Uterus (tissue), 4 donors: Measurements from ENCODE around the gene RASSF8. TPM values are rescaled to one million over a fixed set of nuclear protein-coding genes. Genes with fewer than 3 reads are reported as not detected.

ENCODE experiments used
- DNase-seq, 2 donors: peaks; one replicate each; pipeline ENCODE4 v3.0.0-alpha.2; 2019 to 2020
- H3K27ac ChIP-seq, 2 donors: fragments of 200-600 bp; sonication (generic); 1 replicate in 1 of 2; 2 replicates in 1 of 2; pipeline ENCODE4 v1.5.1; 2016 to 2018
- H3K27me3 ChIP-seq, 2 donors: fragments of 200-600 bp; sonication (generic); one replicate each; pipeline ENCODE4 v1.5.1; 2018 to 2019; ENCODE audit warnings: control low read depth in 1 of 2
- H3K36me3 ChIP-seq, 2 donors: fragments of 200-600 bp; sonication (generic); one replicate each; pipeline ENCODE4 v1.5.1; 2019; ENCODE audit warnings: control low read depth in 1 of 2
- H3K4me1 ChIP-seq, 2 donors: fragments of 200-600 bp; sonication (generic); one replicate each; pipeline ENCODE4 v1.5.1; 2018 to 2019; ENCODE audit warnings: control low read depth in 1 of 2
- H3K4me3 ChIP-seq, 2 donors: fragments of 200-600 bp; sonication (generic); 1 replicate in 1 of 2; 2 replicates in 1 of 2; pipeline ENCODE4 v1.5.1; 2018 to 2019; ENCODE audit warnings: mild to moderate bottlenecking in 1 of 2
- H3K9me3 ChIP-seq, 2 donors: fragments of 200-600 bp; sonication (generic); one replicate each; pipeline ENCODE4 v1.5.1; 2019; ENCODE audit warnings: control low read depth in 1 of 2
- POLR2A ChIP-seq, 2 donors: fragments of 450-650 bp; IDR thresholded peaks; one replicate each; pipeline ENCODE4 v1.6.1; 2016; ENCODE audit warnings: antibody characterized with exemption in 2 of 2, mild to moderate bottlenecking in 1 of 2, moderate library complexity in 1 of 2
- intact Hi-C: fragments of 100-400 bp; cut with DNase I; formaldehyde crosslinking; loops from one replicate; pipeline ENCODE4 v1.15.1; 2023; ENCODE audit warnings: low total_unique reads
- total RNA-seq, 4 donors: library from RNA; depleted of rRNA in 3 of 4; stranded (reverse); fragments of >200 nt in 3 of 4; gene quantifications; one replicate each; pipeline versions ENCODE4 v1.1.0 to v1.2.4, GENCODE V29; 2014 to 2023
- TF ChIP-seq, protein P1 (sequence below), 4 experiments: fragments of 200-600 bp in 2 of 4; fragments of 450-650 bp in 2 of 4; sonication (generic) in 2 of 4; IDR thresholded peaks; one replicate each; pipeline ENCODE4 v1.5.1; 2016 to 2019; ENCODE audit warnings: antibody characterized with exemption in 4 of 4, mild to moderate bottlenecking in 2 of 4, moderate library complexity in 1 of 4
- donor health status: DM: yes; HTN: yes; CAD: no.

Gene RASSF8
- total RNA-seq, 4 donors from 2014 or later: 54.1 to 174 (median 119) TPM

DNA sequence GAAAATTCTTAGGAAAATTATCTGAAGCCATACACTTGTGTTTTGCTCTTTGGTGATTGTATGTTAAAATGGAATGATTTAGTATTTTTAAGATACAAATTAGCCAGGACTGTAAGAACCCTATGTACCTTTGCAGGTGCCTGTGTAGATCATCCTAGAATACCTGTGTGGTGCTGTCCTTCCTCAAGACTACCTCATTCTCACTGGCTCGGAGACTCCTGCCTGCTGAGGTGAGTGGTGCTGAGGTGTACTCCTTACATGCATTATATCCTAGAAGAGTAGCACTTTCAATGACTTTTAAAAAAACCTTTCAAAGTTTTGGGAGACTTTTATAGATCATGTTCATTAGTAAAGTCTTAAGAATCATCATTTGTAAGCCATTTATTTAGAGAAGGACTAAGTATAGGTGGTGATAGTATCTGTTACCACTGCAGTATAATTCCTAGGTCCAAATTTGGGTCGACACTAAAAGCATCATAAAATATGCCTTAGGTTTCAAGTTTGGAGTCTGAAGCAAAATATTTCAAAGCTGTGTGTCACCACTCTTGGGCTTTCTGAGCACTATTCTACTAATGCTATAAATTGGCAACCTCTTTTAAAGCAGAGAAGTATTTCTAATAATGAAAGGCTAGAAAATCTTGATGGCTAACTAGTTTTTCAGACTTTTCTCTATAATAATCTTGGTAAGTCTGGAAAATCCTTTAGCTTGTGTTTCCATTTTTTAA, 36.6 kb downstream of the RASSF8 start:
- Histone ChIP-seq H3K4me1 (no peaks in the 10 kb centered on the region), H3K4me3 (no peak overlapping the region), H3K36me3 (no peaks in the 10 kb centered on the region), H3K27ac (peak overlapping the region; percentile 55 to 66), H3K27me3 (no peaks in the 10 kb centered on the region), H3K9me3 (no peaks in the 10 kb centered on the region)
- no peak for DNase-seq
- no peak for TF ChIP-seq POLR2A (IDR thresholded peaks at IDR 0.05)
- TF ChIP-seq, protein P1, sequence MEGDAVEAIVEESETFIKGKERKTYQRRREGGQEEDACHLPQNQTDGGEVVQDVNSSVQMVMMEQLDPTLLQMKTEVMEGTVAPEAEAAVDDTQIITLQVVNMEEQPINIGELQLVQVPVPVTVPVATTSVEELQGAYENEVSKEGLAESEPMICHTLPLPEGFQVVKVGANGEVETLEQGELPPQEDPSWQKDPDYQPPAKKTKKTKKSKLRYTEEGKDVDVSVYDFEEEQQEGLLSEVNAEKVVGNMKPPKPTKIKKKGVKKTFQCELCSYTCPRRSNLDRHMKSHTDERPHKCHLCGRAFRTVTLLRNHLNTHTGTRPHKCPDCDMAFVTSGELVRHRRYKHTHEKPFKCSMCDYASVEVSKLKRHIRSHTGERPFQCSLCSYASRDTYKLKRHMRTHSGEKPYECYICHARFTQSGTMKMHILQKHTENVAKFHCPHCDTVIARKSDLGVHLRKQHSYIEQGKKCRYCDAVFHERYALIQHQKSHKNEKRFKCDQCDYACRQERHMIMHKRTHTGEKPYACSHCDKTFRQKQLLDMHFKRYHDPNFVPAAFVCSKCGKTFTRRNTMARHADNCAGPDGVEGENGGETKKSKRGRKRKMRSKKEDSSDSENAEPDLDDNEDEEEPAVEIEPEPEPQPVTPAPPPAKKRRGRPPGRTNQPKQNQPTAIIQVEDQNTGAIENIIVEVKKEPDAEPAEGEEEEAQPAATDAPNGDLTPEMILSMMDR (IDR thresholded peaks at IDR 0.05): no peak
- intact Hi-C loops: no loop called here

DNA sequence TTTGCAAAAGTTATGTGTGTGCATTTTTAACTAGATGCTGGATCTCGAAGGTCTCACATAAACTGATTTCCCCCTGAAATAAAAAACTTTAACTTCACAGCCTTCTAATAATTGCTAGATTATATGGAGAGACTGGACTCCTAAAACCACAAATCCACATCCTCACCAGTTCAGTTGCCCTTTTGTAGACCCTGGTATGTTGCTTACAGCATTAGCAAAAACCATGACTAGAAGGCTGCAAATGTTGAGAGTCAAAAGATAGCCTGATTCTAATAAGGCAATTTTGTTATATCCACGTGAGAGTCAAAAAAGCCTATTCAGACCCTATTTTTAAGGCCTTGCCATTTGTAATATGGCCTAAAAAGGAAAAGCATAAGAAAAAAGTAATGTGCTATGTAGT, 37.4 kb downstream of the RASSF8 start:
- no peaks in the 10 kb centered on the region for H3K36me3 ChIP-seq
- no peaks in the 10 kb centered on the region for H3K27me3 ChIP-seq
- H3K4me3 ChIP-seq: no peak overlapping the region
- no peaks in the 10 kb centered on the region for H3K9me3 ChIP-seq
- TF ChIP-seq, protein P1 (IDR thresholded peaks at IDR 0.05): no peak
- no peak for TF ChIP-seq POLR2A (IDR thresholded peaks at IDR 0.05)
- peak overlapping the region; percentile 55 to 66 for H3K27ac ChIP-seq
- H3K4me1 ChIP-seq: no peaks in the 10 kb centered on the region
- intact Hi-C loops: no loop called here
- DNase-seq: no peak

DNA sequence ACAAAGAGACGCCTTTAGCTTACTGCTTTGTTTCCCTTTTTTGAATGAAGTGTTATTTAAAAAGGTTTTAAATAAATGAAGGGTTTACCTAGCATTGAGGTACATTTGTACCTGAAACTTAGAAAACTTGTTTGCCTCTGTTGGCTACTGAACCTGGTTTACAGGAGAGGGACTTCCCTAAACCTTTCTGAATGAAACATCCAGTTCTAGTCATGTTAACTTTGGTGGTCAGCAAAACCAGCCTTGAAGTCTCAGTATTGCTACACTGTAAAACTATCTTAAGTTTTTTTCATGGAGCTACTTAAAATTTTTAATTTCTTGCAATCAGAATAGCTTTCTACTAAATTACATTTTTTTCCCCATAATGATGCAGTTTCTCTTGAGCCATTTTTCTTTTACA, 38.2 kb downstream of the RASSF8 start:
- Histone ChIP-seq H3K36me3 (no peaks in the 10 kb centered on the region), H3K27me3 (no peaks in the 10 kb centered on the region), H3K4me3 (no peak overlapping the region), H3K4me1 (peaks cover 0 to 2% of the 10 kb centered on the region in 2 donors), H3K9me3 (no peaks in the 10 kb centered on the region), H3K27ac (peak overlapping the region; percentile 55 to 66)
- no peak for TF ChIP-seq POLR2A (IDR thresholded peaks at IDR 0.05)
- TF ChIP-seq, protein P1 (IDR thresholded peaks at IDR 0.05): no peak
- DNase-seq: no peak
- intact Hi-C loops: no loop called here

DNA sequence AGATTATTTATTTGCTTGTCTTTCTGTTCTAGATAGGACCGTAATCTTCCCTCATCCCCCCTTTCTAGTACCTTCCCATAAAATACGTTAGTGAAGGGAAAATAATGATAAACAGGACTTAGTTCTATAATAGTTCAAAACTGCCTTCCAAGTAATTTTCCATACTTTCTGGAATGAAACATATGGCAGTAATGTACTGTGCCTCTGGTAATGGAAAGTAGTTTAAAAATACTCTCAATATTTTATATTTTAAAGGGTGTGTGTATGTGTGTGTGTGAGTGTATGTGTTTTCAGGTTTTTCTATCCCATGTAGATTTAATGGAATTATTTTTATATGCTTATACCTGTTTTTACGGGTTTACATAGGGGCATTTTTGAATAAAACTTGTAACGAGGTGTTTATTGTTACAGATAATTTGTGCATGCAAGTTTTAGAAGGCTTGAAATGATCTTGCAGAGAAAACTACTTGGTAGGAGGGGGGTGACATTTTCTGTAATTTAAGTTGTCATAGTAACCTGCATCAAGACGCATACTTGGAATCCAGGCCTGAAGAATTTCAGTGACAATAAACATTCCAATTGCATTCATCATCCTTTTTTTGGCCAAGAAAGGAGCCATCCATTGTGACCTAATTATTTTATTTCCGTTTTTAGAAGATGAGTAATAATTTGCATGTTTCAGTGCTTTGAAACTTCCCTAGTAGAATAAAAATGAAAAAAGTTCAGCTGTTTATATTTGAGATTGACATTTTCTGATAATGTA, 38.9 kb downstream of the RASSF8 start:
- Histone ChIP-seq H3K27ac (peak overlapping the region; percentile 55 to 66), H3K36me3 (no peaks in the 10 kb centered on the region), H3K9me3 (no peaks in the 10 kb centered on the region), H3K4me3 (no peak overlapping the region), H3K4me1 (peaks cover 0 to 6% of the 10 kb centered on the region in 2 donors), H3K27me3 (no peaks in the 10 kb centered on the region)
- no peak for DNase-seq
- TF ChIP-seq, protein P1 (IDR thresholded peaks at IDR 0.05): no peak
- no peak for TF ChIP-seq POLR2A (IDR thresholded peaks at IDR 0.05)
- intact Hi-C loops: no loop called here

DNA sequence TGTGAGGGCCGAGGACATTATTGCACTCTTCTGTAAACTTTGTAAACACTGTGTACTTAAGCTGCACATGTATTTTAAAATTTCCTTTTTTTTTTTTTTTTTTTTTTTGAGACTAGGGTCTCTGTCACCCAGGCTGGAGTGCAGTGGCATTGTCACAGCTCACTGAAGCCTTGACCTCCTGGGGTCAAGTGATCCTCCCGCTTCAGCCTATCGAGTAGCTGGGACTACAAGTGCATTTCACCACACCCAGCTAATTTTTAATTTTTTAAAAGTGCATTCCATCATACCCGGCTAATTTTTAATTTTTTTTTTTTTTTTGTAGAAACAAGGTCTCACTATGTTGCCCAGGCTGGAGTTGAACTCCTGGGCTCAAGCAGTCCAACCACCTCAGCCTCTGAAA, 42.4 kb downstream of the RASSF8 start:
- Histone ChIP-seq H3K36me3 (no peaks in the 10 kb centered on the region), H3K27ac (no peak overlapping the region), H3K9me3 (peaks cover 0 to 4% of the 10 kb centered on the region in 2 donors), H3K4me3 (no peak overlapping the region), H3K27me3 (no peaks in the 10 kb centered on the region), H3K4me1 (peaks cover 0 to 6% of the 10 kb centered on the region in 2 donors)
- intact Hi-C loops: no loop called here
- TF ChIP-seq, protein P1 (IDR thresholded peaks at IDR 0.05): no peak
- TF ChIP-seq POLR2A (IDR thresholded peaks at IDR 0.05): no peak
- DNase-seq: no peak
